ENCODE data around the gene SBF2. TPM values are rescaled to one million over a fixed set of nuclear protein-coding genes. Genes with fewer than 3 reads are reported as not detected.

SBF2 gene
- total RNA-seq, 1 experiment from 2014 or later = 31.3 TPM

DNA sequence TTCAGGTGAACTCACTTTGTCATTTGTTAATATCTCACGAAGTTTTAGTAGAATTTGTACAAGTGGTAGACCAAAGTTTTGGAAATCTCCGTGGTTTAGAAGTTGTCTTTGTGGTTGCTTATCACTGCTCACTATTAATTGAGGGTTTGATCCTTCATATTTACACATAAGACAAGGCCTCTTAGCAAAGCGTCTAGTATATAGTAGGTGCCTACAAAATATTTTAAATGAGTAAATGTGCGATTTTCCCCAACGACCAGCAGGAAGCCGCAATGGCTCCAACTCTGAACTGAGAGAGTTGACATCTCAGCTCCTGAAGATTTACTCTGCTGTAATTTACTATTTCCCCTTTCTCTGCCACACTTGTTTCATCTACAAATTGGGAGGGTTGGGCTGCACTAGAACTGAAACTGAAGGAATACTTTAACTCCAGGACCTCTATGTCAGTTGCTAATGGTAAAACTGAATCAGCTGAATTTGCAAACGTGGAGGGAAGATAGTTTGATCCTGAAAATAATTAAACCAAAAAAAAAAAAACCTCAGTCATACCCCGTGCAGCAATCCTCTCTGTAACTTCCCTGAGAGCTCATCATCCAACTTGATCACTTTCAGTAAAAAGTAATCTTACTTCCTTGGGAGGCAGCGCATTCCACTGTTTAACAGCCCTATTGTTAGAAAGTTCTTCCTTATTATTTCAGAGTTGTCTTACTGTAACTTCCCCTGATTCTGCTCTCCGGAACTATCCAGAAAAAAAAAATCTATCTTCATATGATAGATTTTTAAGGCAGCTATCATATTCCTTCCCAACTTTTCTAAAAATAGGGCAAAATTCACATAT is 1.3 kb upstream of the SBF2 start:
- Histone ChIP-seq H3K4me1 (ENCODE audit: insufficient read depth, low read length) (peaks cover 34% of the 10 kb centered on the region), H3K27me3 (ENCODE audit: low read length) (no peaks in the 10 kb centered on the region), H2AFZ (ENCODE audit: low read length) (peak overlapping the region; percentile 67; the same call in 1 of the 2 replicates), H3K4me3 (ENCODE audit: low read length) (peak overlapping the region; percentile 88), H3K27ac (ENCODE audit: low read length) (no peak overlapping the region), H3K9me2 (replicated peaks; ENCODE audit: low read length) (no peaks in the 10 kb centered on the region), H3F3A (ENCODE audit: low read length, unreplicated experiment) (no peaks in the 10 kb centered on the region), H3K79me2 (ENCODE audit: low read length) (peaks cover 49% of the 10 kb centered on the region), H3K36me3 (ENCODE audit: low read depth, low read length) (no peaks in the 10 kb centered on the region), H3K9ac (ENCODE audit: low read length) (peak overlapping the region; percentile 89), H3K4me2 (ENCODE audit: low read length) (peak overlapping the region; percentile 99), H4K20me1 (ENCODE audit: low read length) (no peaks in the 10 kb centered on the region), H3K9me3 (ENCODE audit: low read length) (no peaks in the 10 kb centered on the region)
- ATAC-seq (no peak), DNase-seq (no peak)
- POLR2A ChIA-PET (ENCODE audit: unreplicated experiment) = no interaction called here
- intact Hi-C loops (cut with micrococcal nuclease) = no loop called here
- CTCF ChIA-PET = interaction anchor here (0.8 kb wide), 1 partner anchor 400 kb away, joined by 6 read pairs; no protein-coding TSS in a partner anchor
- TF ChIP-seq EZH2phosphoT487 (IDR thresholded peaks at IDR 0.05; ENCODE audit: borderline replicate concordance, low read length) (no peak), EZH2 (IDR thresholded peaks at IDR 0.05; ENCODE audit: low read length, unreplicated experiment) (no peak)
- TF ChIP-seq, protein P1, sequence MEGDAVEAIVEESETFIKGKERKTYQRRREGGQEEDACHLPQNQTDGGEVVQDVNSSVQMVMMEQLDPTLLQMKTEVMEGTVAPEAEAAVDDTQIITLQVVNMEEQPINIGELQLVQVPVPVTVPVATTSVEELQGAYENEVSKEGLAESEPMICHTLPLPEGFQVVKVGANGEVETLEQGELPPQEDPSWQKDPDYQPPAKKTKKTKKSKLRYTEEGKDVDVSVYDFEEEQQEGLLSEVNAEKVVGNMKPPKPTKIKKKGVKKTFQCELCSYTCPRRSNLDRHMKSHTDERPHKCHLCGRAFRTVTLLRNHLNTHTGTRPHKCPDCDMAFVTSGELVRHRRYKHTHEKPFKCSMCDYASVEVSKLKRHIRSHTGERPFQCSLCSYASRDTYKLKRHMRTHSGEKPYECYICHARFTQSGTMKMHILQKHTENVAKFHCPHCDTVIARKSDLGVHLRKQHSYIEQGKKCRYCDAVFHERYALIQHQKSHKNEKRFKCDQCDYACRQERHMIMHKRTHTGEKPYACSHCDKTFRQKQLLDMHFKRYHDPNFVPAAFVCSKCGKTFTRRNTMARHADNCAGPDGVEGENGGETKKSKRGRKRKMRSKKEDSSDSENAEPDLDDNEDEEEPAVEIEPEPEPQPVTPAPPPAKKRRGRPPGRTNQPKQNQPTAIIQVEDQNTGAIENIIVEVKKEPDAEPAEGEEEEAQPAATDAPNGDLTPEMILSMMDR (conservative IDR thresholded peaks at IDR 0.05; ENCODE audit: low read depth, low read length) = no peak
- BruUV-seq (replicated peaks) = no TSS peak

DNA sequence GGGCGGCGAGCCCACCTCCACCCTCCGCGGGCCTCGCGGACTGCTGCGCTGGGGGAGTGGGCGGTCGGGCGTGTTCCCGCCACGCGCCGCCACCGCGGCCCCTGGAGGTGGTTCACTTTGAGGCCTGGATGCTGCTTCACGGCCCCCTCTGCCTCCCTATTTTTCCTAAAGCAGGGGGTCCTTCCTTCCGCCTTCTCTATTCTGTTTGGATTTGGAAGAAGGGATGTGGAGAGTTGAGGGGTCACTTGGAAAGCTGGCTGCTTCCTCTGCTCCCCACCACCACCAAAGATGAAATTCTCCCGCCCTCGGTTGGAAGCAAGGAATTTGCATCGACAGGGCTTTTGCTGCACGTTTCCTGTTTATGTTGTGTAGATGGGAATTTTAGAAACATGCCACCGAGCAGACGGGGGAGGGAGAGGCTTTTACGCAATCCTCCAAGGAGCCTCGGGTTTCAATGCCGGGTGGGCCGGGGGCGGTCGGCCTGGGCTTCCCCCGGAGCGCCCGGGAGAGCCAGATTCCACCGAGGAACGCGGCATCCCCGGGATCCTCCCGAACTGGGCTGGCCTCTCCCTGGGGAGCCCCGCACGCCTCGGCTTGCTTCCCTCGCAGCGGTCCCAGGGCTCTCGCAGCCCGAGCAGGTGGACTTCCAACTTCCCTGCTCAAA is 403 bp upstream of the SBF2 start:
- peak; percentile 45 for DNase-seq
- peak overlapping the region; percentile 67 for H2AFZ ChIP-seq (ENCODE audit: low read length)

More for the DNA sequence above, 403 bp upstream of the SBF2 start:
- Histone ChIP-seq H3K36me3 (ENCODE audit: low read depth, low read length) (no peaks in the 10 kb centered on the region), H3K9me2 (replicated peaks; ENCODE audit: low read length) (no peaks in the 10 kb centered on the region), H3K27ac (ENCODE audit: low read length) (peak overlapping the region; percentile 92), H3K27me3 (ENCODE audit: low read length) (no peaks in the 10 kb centered on the region), H3F3A (ENCODE audit: low read length, unreplicated experiment) (no peaks in the 10 kb centered on the region), H3K4me2 (ENCODE audit: low read length) (peak overlapping the region; percentile 99), H3K9me3 (ENCODE audit: low read length) (no peaks in the 10 kb centered on the region), H3K9ac (ENCODE audit: low read length) (peak overlapping the region; percentile 89), H3K79me2 (ENCODE audit: low read length) (peaks cover 54% of the 10 kb centered on the region), H3K4me3 (ENCODE audit: low read length) (peak overlapping the region; percentile 88), H4K20me1 (ENCODE audit: low read length) (no peaks in the 10 kb centered on the region), H3K4me1 (ENCODE audit: insufficient read depth, low read length) (peaks cover 34% of the 10 kb centered on the region)
- ChIA-PET POLR2A (ENCODE audit: unreplicated experiment) (no interaction called here), CTCF (no interaction called here)
- intact Hi-C loops (cut with micrococcal nuclease) = no loop called here
- TF ChIP-seq EZH2 (IDR thresholded peaks at IDR 0.05; ENCODE audit: low read length, unreplicated experiment) (no peak), EZH2phosphoT487 (IDR thresholded peaks at IDR 0.05; ENCODE audit: borderline replicate concordance, low read length) (no peak)
- TF ChIP-seq, protein P1 (conservative IDR thresholded peaks at IDR 0.05; ENCODE audit: low read depth, low read length) = no peak
- peak; percentile 10; the same call in 1 of the 2 replicates for ATAC-seq
- BruUV-seq (replicated peaks) = TSS peak; percentile 61
